HepG2 (cell line): ENCODE data around the gene MORC3. TPM values are rescaled to one million over a fixed set of nuclear protein-coding genes. Genes with fewer than 3 reads are reported as not detected.

Experiments used
- DNMT1 ChIP-seq: sonication (generic); formaldehyde crosslinking; IDR thresholded peaks from 2 replicates; pipeline ENCODE4 v1.5.1; 2020; ENCODE audit warnings: mild to moderate bottlenecking, missing genetic modification reagents
- ELF4 ChIP-seq: sonication (generic); formaldehyde crosslinking; IDR thresholded peaks from 2 replicates; pipeline ENCODE4 v1.5.0; 2020; ENCODE audit warnings: missing genetic modification reagents, mild to moderate bottlenecking, moderate library complexity, borderline replicate concordance
- ETV5 ChIP-seq: IDR thresholded peaks from 2 replicates; pipeline ENCODE4 v1.6.1; 2018; ENCODE audit warnings: missing biosample characterization, missing genetic modification reagents, inconsistent platforms, borderline replicate concordance
- HNRNPK ChIP-seq: fragments of 200-400 bp; formaldehyde crosslinking; IDR thresholded peaks from 2 replicates; pipeline ENCODE4 v1.6.1; 2018; ENCODE audit warnings: low read length, low read depth, moderate library complexity, mild to moderate bottlenecking; ENCODE audit not compliant: poor library complexity, severe bottlenecking
- KLF6 ChIP-seq: IDR thresholded peaks from 2 replicates; pipeline ENCODE4 v1.8.0; 2016; ENCODE audit warnings: missing biosample characterization, missing genetic modification reagents
- MED1 ChIP-seq: sonication (generic); formaldehyde crosslinking; IDR thresholded peaks from 2 replicates; pipeline ENCODE4 v1.4.0; 2020; ENCODE audit warnings: missing genetic modification reagents
- NFATC3 ChIP-seq: sonication (generic); formaldehyde crosslinking; IDR thresholded peaks from 2 replicates; pipeline ENCODE4 v1.5.1; 2020; ENCODE audit warnings: mild to moderate bottlenecking, missing genetic modification reagents
- NFIC ChIP-seq: IDR thresholded peaks from 2 replicates; pipeline ENCODE4 v1.6.1; 2012; ENCODE audit warnings: mild to moderate bottlenecking, low read length, inconsistent platforms
- ONECUT2 ChIP-seq: sonication (generic); formaldehyde crosslinking; IDR thresholded peaks from 2 replicates; pipeline ENCODE4 v1.4.0; 2020; ENCODE audit warnings: missing genetic modification reagents
- PAX8 ChIP-seq: sonication (generic); formaldehyde crosslinking; IDR thresholded peaks from 2 replicates; pipeline ENCODE4 v1.8.0; 2022; ENCODE audit warnings: mild to moderate bottlenecking, missing genetic modification reagents, borderline replicate concordance
- SOX5 ChIP-seq: IDR thresholded peaks from 2 replicates; pipeline ENCODE4 v1.6.1; 2016; ENCODE audit warnings: borderline replicate concordance
- SP1 ChIP-seq, 2 experiments: fragments of 450-650 bp in 1 of 2; sonication (generic) in 1 of 2; formaldehyde crosslinking in 1 of 2; IDR thresholded peaks; 2 replicates each; pipeline versions ENCODE4 v1.4.0 to v1.6.1; 2016 to 2020; ENCODE audit warnings: missing genetic modification reagents in 1 of 2
- YY1 ChIP-seq: IDR thresholded peaks from 2 replicates; pipeline ENCODE4 v1.6.1; 2011; ENCODE audit warnings: low read length, low read depth, moderate library complexity, mild to moderate bottlenecking; ENCODE audit not compliant: insufficient read depth, insufficient replicate concordance
- ZFX ChIP-seq: sonication (generic); formaldehyde crosslinking; IDR thresholded peaks from 2 replicates; pipeline ENCODE4 v1.4.0; 2020; ENCODE audit warnings: mild to moderate bottlenecking, low read depth, missing genetic modification reagents, moderate library complexity
- ZNF33A ChIP-seq: sonication (generic); formaldehyde crosslinking; IDR thresholded peaks from 2 replicates; pipeline ENCODE4 v1.5.1; 2020; ENCODE audit warnings: missing genetic modification reagents, mild to moderate bottlenecking, moderate library complexity, borderline replicate concordance
- ZSCAN20 ChIP-seq: sonication (generic); formaldehyde crosslinking; IDR thresholded peaks from 2 replicates; pipeline ENCODE4 v1.4.0; 2020; ENCODE audit warnings: missing genetic modification reagents, mild to moderate bottlenecking, borderline replicate concordance
- polyA plus RNA-seq, 8 experiments: library from polyadenylated mRNA; depleted of rRNA in 3 of 8; stranded (reverse) in 7 of 8; unstranded in 1 of 8; fragments of >200 nt; fragmentation: Illumina TruSeq in 4 of 8; extraction: Trizol in 4 of 8; gene quantifications; 2 replicates each; pipeline versions ENCODE4 v1.2.1 to v1.2.3, GENCODE V29; 2011 to 2016; ENCODE audit warnings: low read depth in 4 of 8, missing spikeins in 1 of 8, mixed read lengths in 1 of 8; ENCODE audit not compliant: insufficient read depth in 1 of 8
- total RNA-seq, 5 experiments: library from RNA; depleted of rRNA; stranded (reverse); fragments of >200 nt; fragmentation: Illumina TruSeq; extraction: Trizol; gene quantifications; 2 replicates each; pipeline ENCODE4 v1.2.3, GENCODE V29; 2016; ENCODE audit warnings: low read depth in 1 of 5
- TF ChIP-seq, protein P1 (sequence below), 2 experiments: sonication (generic) in 1 of 2; formaldehyde crosslinking in 1 of 2; IDR thresholded peaks; 2 replicates each; pipeline versions ENCODE4 v1.6.1 to v1.9.0; 2014 to 2022; ENCODE audit warnings: antibody characterized with exemption in 1 of 2, borderline replicate concordance in 1 of 2, inconsistent platforms in 1 of 2, low read depth in 1 of 2, missing genetic modification reagents in 1 of 2
- TF ChIP-seq, protein P2 (sequence below): IDR thresholded peaks from 2 replicates; pipeline ENCODE4 v1.6.1; 2016
- TF ChIP-seq, protein P3 (sequence below): sonication (generic); formaldehyde crosslinking; IDR thresholded peaks from 2 replicates; pipeline ENCODE4 v1.9.0; 2021; ENCODE audit warnings: missing genetic modification reagents, borderline replicate concordance

MORC3 gene
- total and polyA plus RNA-seq, 2 of the 13 experiments (the other 11 are each of a cell fraction or from before 2014, with no cell fraction given), result 12.9 to 19.5 TPM

DNA sequence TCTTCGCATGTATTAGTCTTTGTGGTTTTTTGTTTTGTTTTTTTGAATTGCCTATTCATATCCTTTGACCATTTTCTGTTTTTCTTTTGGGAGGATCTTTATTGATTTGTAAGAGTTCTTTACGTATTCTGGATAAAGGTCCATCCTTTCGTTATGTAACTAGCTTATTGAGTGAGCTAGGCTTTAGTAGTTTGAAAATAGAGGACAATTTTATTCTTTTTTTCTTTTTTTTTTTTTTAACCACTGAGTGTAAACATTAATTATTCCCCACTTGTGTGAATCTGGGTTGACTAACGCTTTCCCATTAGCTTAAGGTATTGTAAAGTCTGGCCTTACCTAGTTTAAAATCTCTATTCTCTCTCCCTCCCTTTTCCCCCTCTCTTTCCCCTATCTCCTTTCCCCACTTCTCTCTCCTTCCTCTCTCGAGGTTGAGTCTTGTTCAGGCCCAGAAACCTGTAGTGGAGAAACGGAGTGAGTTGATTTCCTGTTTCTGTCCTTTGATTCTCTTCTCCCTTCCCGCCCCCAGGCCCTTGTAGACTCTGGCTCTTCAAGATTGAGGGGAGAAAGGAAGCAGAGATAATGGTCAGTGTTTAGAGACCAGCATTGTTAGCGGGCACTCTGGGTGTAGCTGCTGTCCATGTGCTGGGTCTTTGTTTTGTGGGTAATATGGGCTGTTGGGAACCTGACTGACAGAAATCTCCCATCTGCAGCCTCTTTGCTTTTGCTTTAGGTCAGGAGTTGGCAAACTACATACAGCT lies 1.5 kb downstream of the MORC3 start (continued):
- TF ChIP-seq, protein P1, sequence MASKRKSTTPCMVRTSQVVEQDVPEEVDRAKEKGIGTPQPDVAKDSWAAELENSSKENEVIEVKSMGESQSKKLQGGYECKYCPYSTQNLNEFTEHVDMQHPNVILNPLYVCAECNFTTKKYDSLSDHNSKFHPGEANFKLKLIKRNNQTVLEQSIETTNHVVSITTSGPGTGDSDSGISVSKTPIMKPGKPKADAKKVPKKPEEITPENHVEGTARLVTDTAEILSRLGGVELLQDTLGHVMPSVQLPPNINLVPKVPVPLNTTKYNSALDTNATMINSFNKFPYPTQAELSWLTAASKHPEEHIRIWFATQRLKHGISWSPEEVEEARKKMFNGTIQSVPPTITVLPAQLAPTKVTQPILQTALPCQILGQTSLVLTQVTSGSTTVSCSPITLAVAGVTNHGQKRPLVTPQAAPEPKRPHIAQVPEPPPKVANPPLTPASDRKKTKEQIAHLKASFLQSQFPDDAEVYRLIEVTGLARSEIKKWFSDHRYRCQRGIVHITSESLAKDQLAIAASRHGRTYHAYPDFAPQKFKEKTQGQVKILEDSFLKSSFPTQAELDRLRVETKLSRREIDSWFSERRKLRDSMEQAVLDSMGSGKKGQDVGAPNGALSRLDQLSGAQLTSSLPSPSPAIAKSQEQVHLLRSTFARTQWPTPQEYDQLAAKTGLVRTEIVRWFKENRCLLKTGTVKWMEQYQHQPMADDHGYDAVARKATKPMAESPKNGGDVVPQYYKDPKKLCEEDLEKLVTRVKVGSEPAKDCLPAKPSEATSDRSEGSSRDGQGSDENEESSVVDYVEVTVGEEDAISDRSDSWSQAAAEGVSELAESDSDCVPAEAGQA (IDR thresholded peaks at IDR 0.05; ENCODE audit: low read depth), result no peak
- TF ChIP-seq, protein P1 (CRISPR knock-in tag; IDR thresholded peaks at IDR 0.05; ENCODE audit: borderline replicate concordance), result no peak
- TF ChIP-seq MED1 (CRISPR knock-in tag) (peak; percentile 7; the same call in 1 of the 2 replicates), HNRNPK (peak; percentile 48), ZSCAN20 (CRISPR knock-in tag) (no peak), ZFX (peak; percentile 52; the same call in 1 of the 2 replicates), DNMT1 (no peak), ELF4 (CRISPR knock-in tag) (no peak), SP1 (IDR thresholded peaks at IDR 0.05) (no peak), SP1 (CRISPR knock-in tag; IDR thresholded peaks at IDR 0.05) (no peak), SOX5 (CRISPR knock-in tag) (no peak), ZNF33A (CRISPR knock-in tag) (no peak), ONECUT2 (CRISPR knock-in tag) (0 out of 2 replicates have a peak, but pooled peaks have one; percentile 39), ETV5 (no peak), NFATC3 (CRISPR knock-in tag) (peak; percentile 73; the same call in 1 of the 2 replicates), PAX8 (no peak), NFIC (no peak), KLF6 (CRISPR knock-in tag) (no peak), YY1 (no peak)
- TF ChIP-seq, protein P2, sequence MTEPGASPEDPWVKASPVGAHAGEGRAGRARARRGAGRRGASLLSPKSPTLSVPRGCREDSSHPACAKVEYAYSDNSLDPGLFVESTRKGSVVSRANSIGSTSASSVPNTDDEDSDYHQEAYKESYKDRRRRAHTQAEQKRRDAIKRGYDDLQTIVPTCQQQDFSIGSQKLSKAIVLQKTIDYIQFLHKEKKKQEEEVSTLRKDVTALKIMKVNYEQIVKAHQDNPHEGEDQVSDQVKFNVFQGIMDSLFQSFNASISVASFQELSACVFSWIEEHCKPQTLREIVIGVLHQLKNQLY, result no peak
- TF ChIP-seq, protein P3, sequence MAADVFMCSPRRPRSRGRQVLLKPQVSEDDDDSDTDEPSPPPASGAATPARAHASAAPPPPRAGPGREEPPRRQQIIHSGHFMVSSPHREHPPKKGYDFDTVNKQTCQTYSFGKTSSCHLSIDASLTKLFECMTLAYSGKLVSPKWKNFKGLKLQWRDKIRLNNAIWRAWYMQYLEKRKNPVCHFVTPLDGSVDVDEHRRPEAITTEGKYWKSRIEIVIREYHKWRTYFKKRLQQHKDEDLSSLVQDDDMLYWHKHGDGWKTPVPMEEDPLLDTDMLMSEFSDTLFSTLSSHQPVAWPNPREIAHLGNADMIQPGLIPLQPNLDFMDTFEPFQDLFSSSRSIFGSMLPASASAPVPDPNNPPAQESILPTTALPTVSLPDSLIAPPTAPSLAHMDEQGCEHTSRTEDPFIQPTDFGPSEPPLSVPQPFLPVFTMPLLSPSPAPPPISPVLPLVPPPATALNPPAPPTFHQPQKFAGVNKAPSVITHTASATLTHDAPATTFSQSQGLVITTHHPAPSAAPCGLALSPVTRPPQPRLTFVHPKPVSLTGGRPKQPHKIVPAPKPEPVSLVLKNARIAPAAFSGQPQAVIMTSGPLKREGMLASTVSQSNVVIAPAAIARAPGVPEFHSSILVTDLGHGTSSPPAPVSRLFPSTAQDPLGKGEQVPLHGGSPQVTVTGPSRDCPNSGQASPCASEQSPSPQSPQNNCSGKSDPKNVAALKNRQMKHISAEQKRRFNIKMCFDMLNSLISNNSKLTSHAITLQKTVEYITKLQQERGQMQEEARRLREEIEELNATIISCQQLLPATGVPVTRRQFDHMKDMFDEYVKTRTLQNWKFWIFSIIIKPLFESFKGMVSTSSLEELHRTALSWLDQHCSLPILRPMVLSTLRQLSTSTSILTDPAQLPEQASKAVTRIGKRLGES (CRISPR knock-in tag), result no peak
